ENCODE measurements around the gene EIF4A3.

DNA sequence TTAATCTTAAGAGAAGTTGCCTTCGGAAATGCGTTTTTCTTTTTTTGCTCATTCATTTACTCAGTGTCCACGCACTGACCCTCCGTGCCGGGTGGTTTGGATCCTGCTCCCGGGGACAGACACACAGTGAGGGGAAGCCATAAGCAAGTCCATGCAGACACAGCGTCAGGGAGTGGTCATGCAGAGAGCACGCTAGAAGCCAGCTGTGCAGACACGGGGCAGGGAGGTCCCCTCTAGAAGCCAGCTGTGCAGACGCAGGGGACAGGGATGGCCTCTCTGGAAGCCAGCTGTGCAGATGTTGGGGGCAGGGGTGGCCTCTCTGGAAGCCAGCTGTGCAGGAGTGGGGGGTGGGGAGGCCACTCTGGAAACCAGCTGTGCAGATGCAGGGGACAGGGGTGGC is 40.8 kb downstream of the EIF4A3 start:
- TF ChIP-seq, protein P1, sequence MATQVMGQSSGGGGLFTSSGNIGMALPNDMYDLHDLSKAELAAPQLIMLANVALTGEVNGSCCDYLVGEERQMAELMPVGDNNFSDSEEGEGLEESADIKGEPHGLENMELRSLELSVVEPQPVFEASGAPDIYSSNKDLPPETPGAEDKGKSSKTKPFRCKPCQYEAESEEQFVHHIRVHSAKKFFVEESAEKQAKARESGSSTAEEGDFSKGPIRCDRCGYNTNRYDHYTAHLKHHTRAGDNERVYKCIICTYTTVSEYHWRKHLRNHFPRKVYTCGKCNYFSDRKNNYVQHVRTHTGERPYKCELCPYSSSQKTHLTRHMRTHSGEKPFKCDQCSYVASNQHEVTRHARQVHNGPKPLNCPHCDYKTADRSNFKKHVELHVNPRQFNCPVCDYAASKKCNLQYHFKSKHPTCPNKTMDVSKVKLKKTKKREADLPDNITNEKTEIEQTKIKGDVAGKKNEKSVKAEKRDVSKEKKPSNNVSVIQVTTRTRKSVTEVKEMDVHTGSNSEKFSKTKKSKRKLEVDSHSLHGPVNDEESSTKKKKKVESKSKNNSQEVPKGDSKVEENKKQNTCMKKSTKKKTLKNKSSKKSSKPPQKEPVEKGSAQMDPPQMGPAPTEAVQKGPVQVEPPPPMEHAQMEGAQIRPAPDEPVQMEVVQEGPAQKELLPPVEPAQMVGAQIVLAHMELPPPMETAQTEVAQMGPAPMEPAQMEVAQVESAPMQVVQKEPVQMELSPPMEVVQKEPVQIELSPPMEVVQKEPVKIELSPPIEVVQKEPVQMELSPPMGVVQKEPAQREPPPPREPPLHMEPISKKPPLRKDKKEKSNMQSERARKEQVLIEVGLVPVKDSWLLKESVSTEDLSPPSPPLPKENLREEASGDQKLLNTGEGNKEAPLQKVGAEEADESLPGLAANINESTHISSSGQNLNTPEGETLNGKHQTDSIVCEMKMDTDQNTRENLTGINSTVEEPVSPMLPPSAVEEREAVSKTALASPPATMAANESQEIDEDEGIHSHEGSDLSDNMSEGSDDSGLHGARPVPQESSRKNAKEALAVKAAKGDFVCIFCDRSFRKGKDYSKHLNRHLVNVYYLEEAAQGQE (IDR thresholded peaks at IDR 0.05; ENCODE audit: insufficient read depth in 1 of 2, low read depth in 2 of 2, low read length in 1 of 2): no peak
- TF ChIP-seq, protein P2, sequence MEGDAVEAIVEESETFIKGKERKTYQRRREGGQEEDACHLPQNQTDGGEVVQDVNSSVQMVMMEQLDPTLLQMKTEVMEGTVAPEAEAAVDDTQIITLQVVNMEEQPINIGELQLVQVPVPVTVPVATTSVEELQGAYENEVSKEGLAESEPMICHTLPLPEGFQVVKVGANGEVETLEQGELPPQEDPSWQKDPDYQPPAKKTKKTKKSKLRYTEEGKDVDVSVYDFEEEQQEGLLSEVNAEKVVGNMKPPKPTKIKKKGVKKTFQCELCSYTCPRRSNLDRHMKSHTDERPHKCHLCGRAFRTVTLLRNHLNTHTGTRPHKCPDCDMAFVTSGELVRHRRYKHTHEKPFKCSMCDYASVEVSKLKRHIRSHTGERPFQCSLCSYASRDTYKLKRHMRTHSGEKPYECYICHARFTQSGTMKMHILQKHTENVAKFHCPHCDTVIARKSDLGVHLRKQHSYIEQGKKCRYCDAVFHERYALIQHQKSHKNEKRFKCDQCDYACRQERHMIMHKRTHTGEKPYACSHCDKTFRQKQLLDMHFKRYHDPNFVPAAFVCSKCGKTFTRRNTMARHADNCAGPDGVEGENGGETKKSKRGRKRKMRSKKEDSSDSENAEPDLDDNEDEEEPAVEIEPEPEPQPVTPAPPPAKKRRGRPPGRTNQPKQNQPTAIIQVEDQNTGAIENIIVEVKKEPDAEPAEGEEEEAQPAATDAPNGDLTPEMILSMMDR (IDR thresholded peaks at IDR 0.05): no peak
- TF ChIP-seq POLR2AphosphoS5 (IDR thresholded peaks at IDR 0.05; ENCODE audit: low read depth, low read length): no peak

All from Panc1 (cell line).